ENCODE measurements around the gene DAB1. TPM values are rescaled to one million over a fixed set of nuclear protein-coding genes. Genes with fewer than 3 reads are reported as not detected.

The DAB1 gene
- total and polyA plus RNA-seq, 10 of the 15 experiments (the other 5 are each of a cell fraction or from before 2014, with no cell fraction given) = 0.02 to 0.10 (median 0.03) TPM; not detected in 5

- TF ChIP-seq LARP7 (IDR thresholded peaks at IDR 0.05) = no peak
- no peak for TF ChIP-seq CHD2 (IDR thresholded peaks at IDR 0.05; ENCODE audit: borderline replicate concordance, low read depth, low read length)
- TF ChIP-seq MTA3 (IDR thresholded peaks at IDR 0.05; ENCODE audit: borderline replicate concordance, low read length) = no peak
- no peak for TF ChIP-seq ZNF592 (IDR thresholded peaks at IDR 0.05)
- TF ChIP-seq PRDM15 (CRISPR knock-in tag; IDR thresholded peaks at IDR 0.05) = no peak
- TF ChIP-seq RCOR1 (conservative IDR thresholded peaks at IDR 0.05; ENCODE audit: low read depth, low read length) = no peak
- no peak for TF ChIP-seq SREBF1 (IDR thresholded peaks at IDR 0.05; ENCODE audit: low read length)
Measured at GRCh38 chr1:56967355-56967754, 456.5 kb downstream of the DAB1 start (continued).
